GM23338 (cell line): ENCODE results near the gene GVQW3. TPM values are rescaled to one million over a fixed set of nuclear protein-coding genes. Genes with fewer than 3 reads are reported as not detected.

Source experiments
- ATAC-seq: fragments of 200-7000 bp; cut with Tn5 transposase; 3 replicates; pipeline ENCODE4 v1.9.1; 2020
- DNase-seq: peaks from one replicate; pipeline ENCODE4 v3.0.0-alpha.2; 2015; ENCODE audit warnings: low spot score
- H2AFZ ChIP-seq: fragments of 200-600 bp; sonication (generic); 2 replicates; pipeline ENCODE4 v1.8.0; 2016; ENCODE audit warnings: antibody characterized with exemption, mild to moderate bottlenecking, moderate library complexity
- H3F3A ChIP-seq: fragments of 200-600 bp; sonication (generic); replicated peaks from 2 replicates; pipeline ENCODE4 v1.8.0; 2017; ENCODE audit warnings: antibody characterized with exemption, mixed run types, low read depth
- H3K27ac ChIP-seq: fragments of 200-600 bp; sonication (generic); 2 replicates; pipeline ENCODE4 v1.6.1; 2016; ENCODE audit warnings: low read depth
- H3K27me3 ChIP-seq: fragments of 200-600 bp; sonication (generic); 2 replicates; pipeline ENCODE4 v1.8.0; 2016; ENCODE audit warnings: mild to moderate bottlenecking, mixed run types, moderate library complexity; ENCODE audit not compliant: insufficient read depth
- H3K36me3 ChIP-seq: fragments of 200-600 bp; sonication (generic); 2 replicates; pipeline ENCODE4 v1.8.0; 2016; ENCODE audit warnings: mild to moderate bottlenecking; ENCODE audit not compliant: insufficient read depth
- H3K4me1 ChIP-seq: fragments of 200-600 bp; sonication (generic); 2 replicates; pipeline ENCODE4 v1.8.0; 2016; ENCODE audit warnings: mild to moderate bottlenecking, moderate library complexity; ENCODE audit not compliant: insufficient read depth
- H3K4me2 ChIP-seq: fragments of 200-600 bp; sonication (generic); 2 replicates; pipeline ENCODE4 v1.7.1; 2017; ENCODE audit warnings: mixed run types
- H3K4me3 ChIP-seq: fragments of 200-600 bp; sonication (generic); 2 replicates; pipeline ENCODE4 v1.6.1; 2016; ENCODE audit warnings: mixed run types
- H3K79me2 ChIP-seq: fragments of 200-600 bp; sonication (generic); replicated peaks from 2 replicates; pipeline ENCODE4 v1.8.0; 2017; ENCODE audit warnings: mild to moderate bottlenecking; ENCODE audit not compliant: insufficient read depth
- H3K9me2 ChIP-seq: fragments of 200-600 bp; sonication (generic); 2 replicates; pipeline ENCODE4 v1.8.0; 2017; ENCODE audit not compliant: insufficient read depth
- H4K20me1 ChIP-seq: fragments of 200-600 bp; sonication (generic); replicated peaks from 2 replicates; pipeline ENCODE4 v1.8.0; 2017; ENCODE audit warnings: mild to moderate bottlenecking; ENCODE audit not compliant: insufficient read depth
- H3K27ac Mint-ChIP-seq: 2 replicates; pipeline ENCODE4 v1.8.0; 2020; ENCODE audit warnings: inconsistent platforms, mild to moderate bottlenecking, moderate library complexity, mixed read lengths
- H3K27me3 Mint-ChIP-seq: 3 replicates; pipeline ENCODE4 v1.8.0; 2022; ENCODE audit warnings: low read depth, mild to moderate bottlenecking, moderate library complexity, mixed read lengths, inconsistent platforms; ENCODE audit not compliant: insufficient read depth, poor library complexity
- H3K36me3 Mint-ChIP-seq: 3 replicates; pipeline ENCODE4 v1.8.0; 2021; ENCODE audit warnings: low read depth, mild to moderate bottlenecking, inconsistent platforms, moderate library complexity, mixed read lengths
- H3K4me1 Mint-ChIP-seq: 3 replicates; pipeline ENCODE4 v1.8.0; 2020; ENCODE audit warnings: mild to moderate bottlenecking, inconsistent platforms, mixed read lengths
- H3K4me3 Mint-ChIP-seq: 3 replicates; pipeline ENCODE4 v1.8.0; 2021; ENCODE audit warnings: moderate library complexity, mild to moderate bottlenecking, inconsistent platforms, mixed read lengths
- H3K9me3 Mint-ChIP-seq: 3 replicates; pipeline ENCODE4 v1.8.0; 2020; ENCODE audit warnings: moderate library complexity, mild to moderate bottlenecking, inconsistent platforms, mixed read lengths
- CTCF ChIP-seq, 2 experiments: fragments of 200-600 bp in 1 of 2; sonication (generic) in 1 of 2; conservative IDR thresholded peaks; 2 replicates each; pipeline versions ENCODE4 v1.5.1 to v1.6.1; 2016 to 2017; ENCODE audit warnings: antibody characterized with exemption in 2 of 2, low read depth in 2 of 2, mild to moderate bottlenecking in 2 of 2, moderate library complexity in 1 of 2
- ETS1 ChIP-seq: IDR thresholded peaks from 2 replicates; pipeline ENCODE4 v1.6.1; 2016; ENCODE audit warnings: antibody characterized with exemption
- EZH2phosphoT487 ChIP-seq: fragments of 200-600 bp; sonication (generic); IDR thresholded peaks from one replicate; pipeline ENCODE4 v1.8.1; 2018; ENCODE audit warnings: antibody characterized with exemption; ENCODE audit not compliant: unreplicated experiment
- JUNB ChIP-seq: IDR thresholded peaks from one replicate; pipeline ENCODE4 v1.6.1; 2016; ENCODE audit warnings: antibody characterized with exemption; ENCODE audit not compliant: unreplicated experiment
- NANOG ChIP-seq: IDR thresholded peaks from 2 replicates; pipeline ENCODE4 v1.6.1; 2016; ENCODE audit warnings: antibody characterized with exemption, borderline replicate concordance
- REST ChIP-seq: IDR thresholded peaks from one replicate; pipeline ENCODE4 v1.6.1; 2018; ENCODE audit warnings: antibody characterized with exemption; ENCODE audit not compliant: unreplicated experiment
- STAT1 ChIP-seq: IDR thresholded peaks from one replicate; pipeline ENCODE4 v1.6.1; 2016; ENCODE audit warnings: antibody characterized with exemption; ENCODE audit not compliant: unreplicated experiment
- ZNF114 ChIP-seq: fragments of 250-450 bp; sonication (Bioruptor Pico); IDR thresholded peaks from 2 replicates; pipeline ENCODE4 v1.5.0; 2020; ENCODE audit warnings: mild to moderate bottlenecking, moderate library complexity
- ZNF462 ChIP-seq: fragments of 250-450 bp; sonication (Bioruptor Pico); IDR thresholded peaks from 2 replicates; pipeline ENCODE4 v1.5.0; 2020; ENCODE audit warnings: mild to moderate bottlenecking, moderate library complexity
- polyA plus RNA-seq: library from polyadenylated mRNA; unstranded; fragments of >200 nt; fragmentation: Nextera tagmentation; extraction: Ambion mirVana; gene quantifications from 2 replicates; pipeline ENCODE4 v1.2.1, GENCODE V29; 2016
- total RNA-seq: library from RNA; depleted of rRNA; stranded (reverse); fragments of >200 nt; shearing (Covaris generic); gene quantifications from 2 replicates; pipeline ENCODE4 v1.2.3, GENCODE V29; 2014

GVQW3 gene
- total and polyA plus RNA-seq, 2 experiments from 2014 or later, result 3.5 to 4.9 TPM

- TF ChIP-seq CTCF (conservative IDR thresholded peaks at IDR 0.05; ENCODE audit: low read depth in 2 of 2) (no peak), ZNF462 (CRISPR knock-in tag) (no peak)
Observed at GRCh38 chr11:76361776-76362175, 19.3 kb upstream of the GVQW3 start (continued).

GRCh38 chr11:76362716-76363115 lies 18.4 kb upstream of the GVQW3 start:
- no peak overlapping the region for H3K27ac Mint-ChIP-seq
- Histone ChIP-seq H4K20me1 (peaks cover 10% of the 10 kb centered on the region), H3K4me2 (no peak overlapping the region), H2AFZ (no peak overlapping the region), H3K79me2 (peaks cover 37% of the 10 kb centered on the region), H3K27me3 (no peaks in the 10 kb centered on the region), H3K36me3 (no peaks in the 10 kb centered on the region), H3K9me2 (no peaks in the 10 kb centered on the region), H3K27ac (no peak overlapping the region), H3F3A (no peaks in the 10 kb centered on the region), H3K4me3 (no peak overlapping the region), H3K4me1 (no peaks in the 10 kb centered on the region)
- ATAC-seq (no peak), DNase-seq (no peak)
- H3K9me3 Mint-ChIP-seq, result no peaks in the 10 kb centered on the region
- no peak overlapping the region for H3K4me3 Mint-ChIP-seq
- H3K27me3 Mint-ChIP-seq, result no peaks in the 10 kb centered on the region
- TF ChIP-seq EZH2phosphoT487 (no peak), REST (no peak), JUNB (no peak), STAT1 (no peak), ETS1 (no peak), ZNF114 (CRISPR knock-in tag) (no peak), CTCF (conservative IDR thresholded peaks at IDR 0.05; ENCODE audit: low read depth in 2 of 2) (no peak), NANOG (no peak)
- no peaks in the 10 kb centered on the region; the same call in 2 of the 3 replicates for H3K4me1 Mint-ChIP-seq
- H3K36me3 Mint-ChIP-seq, result peaks cover 8% of the 10 kb centered on the region; the same call in 1 of the 3 replicates
